KMS-11 (cell line): Measurements from ENCODE around the gene UBL4B.

Experiments
- H2AFZ ChIP-seq: fragments of 200-600 bp; sonication (generic); 2 replicates; pipeline ENCODE4 v1.6.1; 2016; ENCODE audit warnings: antibody characterized with exemption, mixed run types, low read depth
- H3K27ac ChIP-seq: fragments of 200-600 bp; sonication (generic); 2 replicates; pipeline ENCODE4 v1.6.1; 2016; ENCODE audit warnings: mild to moderate bottlenecking, mixed run types
- H3K27me3 ChIP-seq: fragments of 200-600 bp; sonication (generic); 2 replicates; pipeline ENCODE4 v1.6.1; 2017; ENCODE audit warnings: mild to moderate bottlenecking, low read depth, mixed run types, moderate library complexity; ENCODE audit not compliant: insufficient read depth
- H3K36me3 ChIP-seq: fragments of 200-600 bp; sonication (generic); 2 replicates; pipeline ENCODE4 v1.6.1; 2017; ENCODE audit warnings: mild to moderate bottlenecking, mixed run types; ENCODE audit not compliant: insufficient read depth
- H3K4me1 ChIP-seq: fragments of 200-600 bp; sonication (generic); 2 replicates; pipeline ENCODE4 v1.6.1; 2016; ENCODE audit warnings: mild to moderate bottlenecking, low read depth, mixed run types; ENCODE audit not compliant: poor library complexity, severe bottlenecking
- H3K4me2 ChIP-seq: fragments of 200-600 bp; sonication (generic); 2 replicates; pipeline ENCODE4 v1.7.0; 2016; ENCODE audit warnings: mild to moderate bottlenecking, mixed run types
- H3K4me3 ChIP-seq: fragments of 200-600 bp; sonication (generic); IDR thresholded peaks from 2 replicates; pipeline ENCODE4 v1.6.1; 2017; ENCODE audit warnings: low read depth, low read length, mixed read lengths; ENCODE audit not compliant: insufficient read depth
- H3K79me2 ChIP-seq: fragments of 200-600 bp; sonication (generic); 2 replicates; pipeline ENCODE4 v1.6.1; 2016; ENCODE audit warnings: low read depth, mixed run types; ENCODE audit not compliant: insufficient read depth
- H3K9ac ChIP-seq: fragments of 200-600 bp; sonication (generic); 2 replicates; pipeline ENCODE4 v1.6.1; 2016; ENCODE audit warnings: mild to moderate bottlenecking, mixed run types
- H4K20me1 ChIP-seq: fragments of 200-600 bp; sonication (generic); 2 replicates; pipeline ENCODE4 v1.6.1; 2016; ENCODE audit warnings: mild to moderate bottlenecking, mixed run types; ENCODE audit not compliant: insufficient read depth
- CTCF ChIP-seq: fragments of 200-600 bp; sonication (generic); conservative IDR thresholded peaks from 2 replicates; pipeline ENCODE4 v1.6.1; 2017; ENCODE audit warnings: low read depth, mild to moderate bottlenecking, antibody characterized with exemption, low read length, moderate library complexity, mixed read lengths

Gene UBL4B

GRCh38 chr1:110152133-110152785 is 40.0 kb downstream of the UBL4B start:
- Histone ChIP-seq H3K4me2 (no peak overlapping the region), H3K36me3 (no peaks in the 10 kb centered on the region), H3K4me1 (no peaks in the 10 kb centered on the region), H3K27me3 (peaks cover 4% of the 10 kb centered on the region; the same call in 1 of the 2 replicates), H3K79me2 (no peaks in the 10 kb centered on the region), H4K20me1 (no peaks in the 10 kb centered on the region), H3K9ac (no peak overlapping the region), H2AFZ (no peak overlapping the region), H3K27ac (no peak overlapping the region), H3K4me3 (no peak overlapping the region)
- TF ChIP-seq CTCF = no peak

GRCh38 chr1:110153407-110153950 is 41.2 kb downstream of the UBL4B start:
- Histone ChIP-seq H2AFZ (no peak overlapping the region), H3K79me2 (no peaks in the 10 kb centered on the region), H3K9ac (no peak overlapping the region), H3K36me3 (no peaks in the 10 kb centered on the region), H4K20me1 (no peaks in the 10 kb centered on the region), H3K4me2 (no peak overlapping the region), H3K4me1 (no peaks in the 10 kb centered on the region), H3K27me3 (peaks cover 4% of the 10 kb centered on the region; the same call in 1 of the 2 replicates), H3K4me3 (no peak overlapping the region), H3K27ac (no peak overlapping the region)
- TF ChIP-seq CTCF = no peak

- no peak for TF ChIP-seq CTCF
- no peak overlapping the region for H3K4me3 ChIP-seq
Measured at GRCh38 chr1:110155878-110156522, 43.8 kb downstream of the UBL4B start.

GRCh38 chr1:110158261-110158660 is 46.0 kb downstream of the UBL4B start:
- H4K20me1 ChIP-seq = no peaks in the 10 kb centered on the region
- peaks cover 11% of the 10 kb centered on the region; the same call in 1 of the 2 replicates for H3K27me3 ChIP-seq
- H3K27ac ChIP-seq = no peak overlapping the region
- H3K9ac ChIP-seq = no peak overlapping the region
- TF ChIP-seq CTCF = no peak
- H3K36me3 ChIP-seq = no peaks in the 10 kb centered on the region
- H3K4me2 ChIP-seq = no peak overlapping the region
- no peaks in the 10 kb centered on the region for H3K79me2 ChIP-seq
- no peaks in the 10 kb centered on the region for H3K4me1 ChIP-seq
- no peak overlapping the region for H3K4me3 ChIP-seq
- no peak overlapping the region for H2AFZ ChIP-seq

More at GRCh38 chr1:110155878-110156522, 43.8 kb downstream of the UBL4B start:
- H3K4me2 ChIP-seq = no peak overlapping the region
- H3K27me3 ChIP-seq = peaks cover 11% of the 10 kb centered on the region; the same call in 1 of the 2 replicates
- H3K9ac ChIP-seq = no peak overlapping the region
- no peaks in the 10 kb centered on the region for H3K4me1 ChIP-seq
- H2AFZ ChIP-seq = no peak overlapping the region
- no peaks in the 10 kb centered on the region for H3K79me2 ChIP-seq
- no peak overlapping the region for H3K27ac ChIP-seq
- no peaks in the 10 kb centered on the region for H3K36me3 ChIP-seq
- no peaks in the 10 kb centered on the region for H4K20me1 ChIP-seq
